HepG2 (cell line): ENCODE measurements around the gene FAF1. TPM values are rescaled to one million over a fixed set of nuclear protein-coding genes. Genes with fewer than 3 reads are reported as not detected.

Experiments used
- BRD4 ChIP-seq: sonication (generic); formaldehyde crosslinking; IDR thresholded peaks from 2 replicates; pipeline ENCODE4 v1.4.0; 2020; ENCODE audit warnings: missing genetic modification reagents
- ETV5 ChIP-seq: IDR thresholded peaks from 2 replicates; pipeline ENCODE4 v1.6.1; 2018; ENCODE audit warnings: missing biosample characterization, missing genetic modification reagents, inconsistent platforms, borderline replicate concordance
- FOSL2 ChIP-seq: sonication (generic); formaldehyde crosslinking; IDR thresholded peaks from 2 replicates; pipeline ENCODE4 v1.4.0; 2020; ENCODE audit warnings: missing genetic modification reagents
- GMEB1 ChIP-seq: sonication (generic); formaldehyde crosslinking; IDR thresholded peaks from 2 replicates; pipeline ENCODE4 v1.5.1; 2020; ENCODE audit warnings: missing genetic modification reagents, mild to moderate bottlenecking, borderline replicate concordance
- KDM3A ChIP-seq: IDR thresholded peaks from 2 replicates; pipeline ENCODE4 v1.6.1; 2018; ENCODE audit warnings: low read depth, missing compliant biosample characterization
- NFE2 ChIP-seq: sonication (generic); formaldehyde crosslinking; IDR thresholded peaks from 2 replicates; pipeline ENCODE4 v1.4.0; 2020; ENCODE audit warnings: missing genetic modification reagents
- RARA ChIP-seq: IDR thresholded peaks from 2 replicates; pipeline ENCODE4 v1.6.1; 2016; ENCODE audit warnings: missing genetic modification reagents, missing compliant biosample characterization
- REL ChIP-seq: sonication (generic); formaldehyde crosslinking; conservative IDR thresholded peaks from 2 replicates; pipeline ENCODE4 v1.8.0; 2022; ENCODE audit warnings: mild to moderate bottlenecking, missing genetic modification reagents, moderate library complexity
- ZNF12 ChIP-seq: sonication (generic); formaldehyde crosslinking; IDR thresholded peaks from 2 replicates; pipeline ENCODE4 v1.5.0; 2020; ENCODE audit warnings: missing genetic modification reagents
- ZNF138 ChIP-seq: sonication (generic); formaldehyde crosslinking; IDR thresholded peaks from 2 replicates; pipeline ENCODE4 v1.5.0; 2020; ENCODE audit warnings: mild to moderate bottlenecking, low read depth, missing genetic modification reagents
- ZNF180 ChIP-seq: sonication (generic); formaldehyde crosslinking; IDR thresholded peaks from 2 replicates; pipeline ENCODE4 v1.4.0; 2020; ENCODE audit warnings: low read depth, missing genetic modification reagents, borderline replicate concordance
- ZNF274 ChIP-seq: sonication (generic); formaldehyde crosslinking; IDR thresholded peaks from 2 replicates; pipeline ENCODE4 v1.5.1; 2020; ENCODE audit warnings: mild to moderate bottlenecking, missing genetic modification reagents
- ZNF280B ChIP-seq: sonication (generic); formaldehyde crosslinking; IDR thresholded peaks from 2 replicates; pipeline ENCODE4 v1.5.0; 2020; ENCODE audit warnings: missing genetic modification reagents, mild to moderate bottlenecking, borderline replicate concordance
- ZNF549 ChIP-seq: sonication (generic); formaldehyde crosslinking; IDR thresholded peaks from 2 replicates; pipeline ENCODE4 v1.5.0; 2020; ENCODE audit warnings: missing genetic modification reagents
- ZNF574 ChIP-seq: sonication (generic); formaldehyde crosslinking; IDR thresholded peaks from 2 replicates; pipeline ENCODE4 v1.4.0; 2020; ENCODE audit warnings: missing genetic modification reagents
- polyA plus RNA-seq, 8 experiments: library from polyadenylated mRNA; depleted of rRNA in 3 of 8; stranded (reverse) in 7 of 8; unstranded in 1 of 8; fragments of >200 nt; fragmentation: Illumina TruSeq in 4 of 8; extraction: Trizol in 4 of 8; gene quantifications; 2 replicates each; pipeline versions ENCODE4 v1.2.1 to v1.2.3, GENCODE V29; 2011 to 2016; ENCODE audit warnings: low read depth in 4 of 8, missing spikeins in 1 of 8, mixed read lengths in 1 of 8; ENCODE audit not compliant: insufficient read depth in 1 of 8
- total RNA-seq, 5 experiments: library from RNA; depleted of rRNA; stranded (reverse); fragments of >200 nt; fragmentation: Illumina TruSeq; extraction: Trizol; gene quantifications; 2 replicates each; pipeline ENCODE4 v1.2.3, GENCODE V29; 2016; ENCODE audit warnings: low read depth in 1 of 5
- TF ChIP-seq, protein P1 (sequence below), 2 experiments: IDR thresholded peaks; 2 replicates each; pipeline ENCODE4 v1.6.1; 2011 to 2012; ENCODE audit warnings: low read length in 2 of 2, borderline replicate concordance in 1 of 2, low read depth in 1 of 2, mild to moderate bottlenecking in 1 of 2, moderate library complexity in 1 of 2
- TF ChIP-seq, protein P2 (sequence below): sonication (generic); IDR thresholded peaks from 2 replicates; pipeline ENCODE4 v1.6.1; 2016; ENCODE audit warnings: low read depth, borderline replicate concordance

Gene FAF1
- total and polyA plus RNA-seq, 2 of the 13 experiments (the other 11 are each of a cell fraction or from before 2014, with no cell fraction given) = 19.4 to 63.3 TPM

DNA sequence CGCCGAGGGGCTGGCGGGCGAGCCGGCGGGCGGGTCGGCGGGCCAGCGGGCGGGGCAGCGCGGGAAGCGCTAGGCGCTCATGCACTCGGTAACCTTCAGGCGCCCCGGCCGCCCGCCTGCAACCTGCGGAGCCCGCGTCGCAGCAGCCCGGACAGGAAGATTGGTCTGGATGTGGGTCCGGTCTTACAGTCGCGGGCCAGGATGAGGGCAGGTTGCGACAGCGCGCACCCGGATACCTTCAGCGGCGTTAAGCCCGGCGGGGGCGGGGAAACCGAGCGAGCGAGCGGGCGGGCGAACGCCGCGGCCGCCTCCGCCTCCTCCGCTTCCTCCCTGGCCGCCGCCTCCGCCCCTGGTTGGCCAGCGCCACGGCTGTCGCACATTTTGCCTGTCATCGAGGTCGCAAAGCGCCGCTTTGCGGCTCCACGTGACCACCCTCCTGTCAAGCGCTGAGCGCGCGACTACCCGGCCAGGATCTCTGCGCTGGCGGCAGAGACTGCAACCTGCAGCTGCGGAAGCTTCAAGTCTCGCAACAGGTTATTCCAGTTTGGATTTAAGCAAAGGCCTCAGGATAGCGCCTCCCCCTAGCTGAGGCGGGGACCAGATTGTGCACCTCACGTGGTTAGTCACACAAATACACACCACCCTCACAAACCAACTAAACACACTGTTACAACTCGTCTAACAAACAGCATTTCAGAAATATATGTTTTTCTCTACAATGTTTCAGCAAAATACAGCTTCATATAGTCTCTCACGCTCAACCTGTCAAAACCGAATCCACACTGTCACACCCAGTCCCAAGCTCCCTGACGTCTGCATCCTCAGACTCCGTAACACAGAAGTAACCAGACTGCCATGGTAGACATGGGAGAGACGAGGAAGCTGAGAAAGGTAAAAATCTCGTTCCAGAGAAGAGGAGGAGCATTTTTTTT lies at the start of gene FAF1 (continued):
- TF ChIP-seq ZNF549 (CRISPR knock-in tag) (no peak), NFE2 (CRISPR knock-in tag) (no peak), ZNF280B (CRISPR knock-in tag) (0 out of 2 replicates have a peak, but pooled peaks have one; percentile 17), ZNF12 (CRISPR knock-in tag) (no peak), RARA (peak; percentile 26; the same call in 1 of the 2 replicates), ZNF180 (CRISPR knock-in tag) (no peak), ZNF274 (CRISPR knock-in tag) (peak; percentile 78), KDM3A (CRISPR knock-in tag) (peak; percentile 65; the same call in 1 of the 2 replicates), ZNF138 (no peak; the same call in 1 of the 2 replicates), ETV5 (CRISPR knock-in tag) (peak; percentile 69; the same call in 1 of the 2 replicates), FOSL2 (CRISPR knock-in tag) (peak; percentile 48; the same call in 1 of the 2 replicates), ZNF574 (CRISPR knock-in tag) (peak; percentile 92), GMEB1 (CRISPR knock-in tag) (peak; percentile 92), REL (CRISPR knock-in tag) (peak; percentile 74; the same call in 1 of the 2 replicates), BRD4 (CRISPR knock-in tag) (0 out of 2 replicates have a peak, but pooled peaks have one; percentile 51)
- TF ChIP-seq, protein P1, sequence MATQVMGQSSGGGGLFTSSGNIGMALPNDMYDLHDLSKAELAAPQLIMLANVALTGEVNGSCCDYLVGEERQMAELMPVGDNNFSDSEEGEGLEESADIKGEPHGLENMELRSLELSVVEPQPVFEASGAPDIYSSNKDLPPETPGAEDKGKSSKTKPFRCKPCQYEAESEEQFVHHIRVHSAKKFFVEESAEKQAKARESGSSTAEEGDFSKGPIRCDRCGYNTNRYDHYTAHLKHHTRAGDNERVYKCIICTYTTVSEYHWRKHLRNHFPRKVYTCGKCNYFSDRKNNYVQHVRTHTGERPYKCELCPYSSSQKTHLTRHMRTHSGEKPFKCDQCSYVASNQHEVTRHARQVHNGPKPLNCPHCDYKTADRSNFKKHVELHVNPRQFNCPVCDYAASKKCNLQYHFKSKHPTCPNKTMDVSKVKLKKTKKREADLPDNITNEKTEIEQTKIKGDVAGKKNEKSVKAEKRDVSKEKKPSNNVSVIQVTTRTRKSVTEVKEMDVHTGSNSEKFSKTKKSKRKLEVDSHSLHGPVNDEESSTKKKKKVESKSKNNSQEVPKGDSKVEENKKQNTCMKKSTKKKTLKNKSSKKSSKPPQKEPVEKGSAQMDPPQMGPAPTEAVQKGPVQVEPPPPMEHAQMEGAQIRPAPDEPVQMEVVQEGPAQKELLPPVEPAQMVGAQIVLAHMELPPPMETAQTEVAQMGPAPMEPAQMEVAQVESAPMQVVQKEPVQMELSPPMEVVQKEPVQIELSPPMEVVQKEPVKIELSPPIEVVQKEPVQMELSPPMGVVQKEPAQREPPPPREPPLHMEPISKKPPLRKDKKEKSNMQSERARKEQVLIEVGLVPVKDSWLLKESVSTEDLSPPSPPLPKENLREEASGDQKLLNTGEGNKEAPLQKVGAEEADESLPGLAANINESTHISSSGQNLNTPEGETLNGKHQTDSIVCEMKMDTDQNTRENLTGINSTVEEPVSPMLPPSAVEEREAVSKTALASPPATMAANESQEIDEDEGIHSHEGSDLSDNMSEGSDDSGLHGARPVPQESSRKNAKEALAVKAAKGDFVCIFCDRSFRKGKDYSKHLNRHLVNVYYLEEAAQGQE (IDR thresholded peaks at IDR 0.05; ENCODE audit: borderline replicate concordance in 1 of 2, low read depth in 1 of 2, low read length in 2 of 2) = peak in 1 of 2 experiments; percentile 59; a peak in 2 of 4 replicates
- TF ChIP-seq, protein P2, sequence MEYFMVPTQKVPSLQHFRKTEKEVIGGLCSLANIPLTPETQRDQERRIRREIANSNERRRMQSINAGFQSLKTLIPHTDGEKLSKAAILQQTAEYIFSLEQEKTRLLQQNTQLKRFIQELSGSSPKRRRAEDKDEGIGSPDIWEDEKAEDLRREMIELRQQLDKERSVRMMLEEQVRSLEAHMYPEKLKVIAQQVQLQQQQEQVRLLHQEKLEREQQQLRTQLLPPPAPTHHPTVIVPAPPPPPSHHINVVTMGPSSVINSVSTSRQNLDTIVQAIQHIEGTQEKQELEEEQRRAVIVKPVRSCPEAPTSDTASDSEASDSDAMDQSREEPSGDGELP = peak; percentile 48; the same call in 1 of the 2 replicates
